HG02798 (cell line): ENCODE measurements around the gene ENC1.

Experiments
- ATAC-seq: cut with Tn5 transposase; IDR thresholded peaks from one replicate; pipeline ENCODE4 v1.9.1; 2021; ENCODE audit warnings: mild to moderate bottlenecking; ENCODE audit not compliant: unreplicated experiment, poor library complexity

The ENC1 gene

GRCh38 chr5:74616236-74617146 is 24.0 kb downstream of the ENC1 start:
- ATAC-seq = no peak

- no peak for ATAC-seq
These were observed 27.2 kb downstream of the ENC1 start for GRCh38 chr5:74613283-74613682.

DNA sequence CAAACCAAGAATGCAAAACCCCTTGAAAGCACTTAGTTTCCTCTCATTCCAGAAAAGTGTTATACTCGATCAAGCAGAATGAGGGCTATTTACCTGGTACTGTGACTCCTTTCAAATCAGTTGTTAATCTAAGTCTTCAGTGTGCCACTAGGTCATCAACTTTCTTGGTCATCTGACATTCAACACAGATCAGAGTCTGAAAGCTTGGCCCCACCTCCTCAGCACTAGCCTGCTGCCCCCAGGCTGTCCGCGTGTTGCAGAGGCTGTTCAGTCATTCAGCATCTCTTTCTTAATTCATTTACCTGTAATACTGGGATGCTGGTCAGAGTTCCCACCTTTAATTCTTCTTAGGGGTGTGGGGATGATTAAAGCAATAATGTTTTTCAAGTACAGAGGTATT is 28.5 kb downstream of the ENC1 start:
- ATAC-seq = no peak

- ATAC-seq = no peak
These were observed 31.6 kb downstream of the ENC1 start for GRCh38 chr5:74608736-74609601.

DNA sequence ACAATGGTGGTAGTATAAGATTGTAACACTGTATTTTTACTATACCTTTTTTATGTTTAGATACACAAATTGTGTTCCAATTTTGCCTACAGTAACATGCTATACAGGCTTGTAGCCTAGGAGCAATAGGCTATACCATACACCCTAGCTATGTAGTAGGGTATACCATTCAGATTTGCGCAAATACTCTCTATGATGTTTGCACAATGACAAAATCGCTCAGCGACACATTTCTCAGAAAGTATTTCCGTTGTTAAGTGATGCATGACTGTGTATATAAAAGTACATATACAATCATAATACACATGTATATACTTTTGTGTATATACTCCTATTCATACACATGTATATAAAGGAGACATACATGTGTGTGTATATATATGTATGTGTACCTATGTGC is 34.8 kb downstream of the ENC1 start:
- ATAC-seq = no peak

GRCh38 chr5:74603376-74603775 is 37.2 kb downstream of the ENC1 start:
- no peak for ATAC-seq

- no peak for ATAC-seq
These were observed 41.4 kb downstream of the ENC1 start for GRCh38 chr5:74599148-74599547.

DNA sequence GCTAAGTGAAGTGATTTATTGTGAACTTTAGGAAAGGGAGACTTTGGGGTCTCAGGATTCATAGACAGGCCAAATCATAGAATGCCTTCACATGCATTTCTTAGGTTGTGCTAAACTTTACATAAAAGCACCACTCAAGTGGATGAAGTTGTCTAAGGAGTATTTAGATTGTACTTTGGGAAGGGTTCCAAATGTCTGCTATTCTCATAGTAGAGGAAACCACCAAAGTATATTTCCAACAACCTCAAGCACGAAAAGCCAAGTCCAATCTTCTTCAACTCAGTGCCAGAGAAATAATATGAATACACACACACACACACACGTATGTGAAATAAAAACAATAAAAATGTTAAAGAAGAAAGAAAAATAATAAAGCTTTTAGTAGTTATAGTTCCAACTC is 41.8 kb downstream of the ENC1 start:
- no peak for ATAC-seq

GRCh38 chr5:74596927-74597326 is 43.6 kb downstream of the ENC1 start:
- no peak for ATAC-seq

- ATAC-seq = no peak
These were observed 45.2 kb downstream of the ENC1 start for GRCh38 chr5:74595143-74595925.

- ATAC-seq = no peak
These were observed 46.1 kb downstream of the ENC1 start for GRCh38 chr5:74594137-74595040.

GRCh38 chr5:74589204-74590056 is 51.1 kb downstream of the ENC1 start:
- no peak for ATAC-seq

- no peak for ATAC-seq
These were observed 52.1 kb downstream of the ENC1 start for GRCh38 chr5:74588415-74588814.

DNA sequence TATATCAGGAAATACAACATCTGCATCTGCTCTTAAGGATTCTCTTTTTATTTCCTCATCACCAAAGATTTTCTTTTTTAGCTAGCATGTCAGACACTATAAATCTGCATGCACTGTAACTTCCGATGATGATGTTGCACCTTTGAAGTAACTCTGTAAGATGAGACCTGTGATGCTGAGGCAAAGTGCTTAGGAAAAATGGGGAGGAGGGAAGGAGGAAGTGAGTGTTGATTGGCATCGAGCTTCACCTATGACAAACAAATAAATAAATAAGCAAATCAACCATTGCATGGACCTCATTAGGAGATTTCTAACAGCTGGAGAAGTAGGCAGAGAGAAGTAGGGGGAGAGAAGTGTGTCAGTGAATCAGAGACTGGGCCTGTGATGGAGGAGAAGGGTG is 52.6 kb downstream of the ENC1 start:
- no peak for ATAC-seq

DNA sequence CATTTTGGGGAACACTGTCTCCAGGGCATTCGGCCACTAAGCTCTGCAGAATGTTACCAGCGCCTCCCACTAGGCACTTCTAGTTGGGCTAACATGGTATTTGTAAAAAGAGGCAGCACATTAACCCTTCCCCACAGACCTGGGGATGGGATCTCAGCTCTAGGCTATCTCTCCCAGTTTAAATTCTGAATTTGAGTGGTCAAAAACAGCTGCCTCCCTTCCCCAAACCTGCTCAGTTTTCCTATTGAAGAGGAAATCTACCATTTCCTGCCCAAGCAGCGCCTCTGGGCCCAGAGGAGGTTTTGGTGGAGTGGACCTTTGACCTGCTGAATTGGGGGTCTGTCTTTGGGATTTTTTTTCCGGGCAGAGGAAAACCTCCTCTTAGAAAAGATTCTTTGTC is 53.2 kb downstream of the ENC1 start:
- ATAC-seq = no peak

DNA sequence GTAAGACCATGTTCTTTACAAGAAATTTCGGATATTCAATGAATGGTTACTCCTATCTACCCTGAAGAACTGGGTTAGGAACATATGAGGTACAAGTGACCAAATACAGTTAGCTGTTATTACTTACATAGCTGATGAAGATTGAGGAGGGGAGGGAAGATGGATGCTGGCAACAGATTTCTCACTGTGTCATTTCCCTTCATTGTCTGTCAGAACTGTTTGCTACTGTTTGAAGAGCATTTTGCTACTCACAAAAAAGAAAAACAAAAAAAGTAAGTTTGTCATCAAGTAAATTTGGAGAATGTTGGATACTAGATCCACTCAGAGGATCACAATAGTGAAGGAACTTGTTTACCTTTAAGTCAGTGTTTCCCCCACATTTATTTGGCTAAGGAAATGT is 53.7 kb downstream of the ENC1 start:
- ATAC-seq = no peak

- no peak for ATAC-seq
These were observed 57.7 kb downstream of the ENC1 start for GRCh38 chr5:74582853-74583252.

GRCh38 chr5:74581988-74582365 is 58.6 kb downstream of the ENC1 start:
- no peak for ATAC-seq

DNA sequence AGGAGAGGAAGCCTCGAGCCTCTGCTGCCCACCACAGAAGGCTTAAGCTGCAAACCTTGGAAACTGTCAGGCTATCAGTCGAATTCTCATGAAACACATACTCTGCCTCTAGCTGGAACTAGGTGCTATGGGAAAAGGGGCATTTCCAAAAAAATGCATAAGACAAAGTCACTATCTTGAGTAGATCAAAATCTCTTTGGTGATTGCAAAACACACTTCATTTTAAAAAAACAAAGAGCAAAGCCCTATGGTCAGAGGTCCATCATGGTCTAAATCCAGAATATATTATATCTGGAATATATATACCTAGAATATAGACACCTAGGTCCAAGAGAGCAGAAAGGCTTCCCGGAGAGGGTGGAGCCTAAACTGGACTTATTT is 59.8 kb downstream of the ENC1 start:
- no peak for ATAC-seq
